H1 (cell line): ENCODE results near the gene LGR4.

ENCODE experiments used
- CHD2 ChIP-seq: IDR thresholded peaks from 2 replicates; pipeline ENCODE4 v1.6.1; 2012; ENCODE audit warnings: low read length, improper control_type of control experiment
- CTCF ChIP-seq, 3 experiments: IDR thresholded peaks; 1 replicate in 2 of 3; 2 replicates in 1 of 3; pipeline versions ENCODE4 v1.5.1 to v1.6.1; 2011; ENCODE audit warnings: low read length in 3 of 3, mild to moderate bottlenecking in 3 of 3, inconsistent platforms in 2 of 3, low read depth in 1 of 3, moderate library complexity in 1 of 3; ENCODE audit not compliant: insufficient read depth in 1 of 3; ENCODE audit errors: control extremely low read depth in 1 of 3
- EZH2 ChIP-seq: fragments of 200-600 bp; sonication (generic); IDR thresholded peaks from 2 replicates; pipeline ENCODE4 v1.7.1; 2012; ENCODE audit warnings: low read depth, mild to moderate bottlenecking, moderate library complexity, low read length, inconsistent platforms; ENCODE audit not compliant: severe bottlenecking
- GABPA ChIP-seq: IDR thresholded peaks from 2 replicates; pipeline ENCODE4 v1.6.1; 2011; ENCODE audit warnings: mild to moderate bottlenecking, low read length, moderate library complexity, borderline replicate concordance; ENCODE audit not compliant: insufficient read depth
- POLR2A ChIP-seq, 2 experiments: IDR thresholded peaks; 1 replicate in 1 of 2; 2 replicates in 1 of 2; pipeline ENCODE4 v1.6.1; 2011; ENCODE audit warnings: low read depth in 2 of 2, low read length in 2 of 2, mild to moderate bottlenecking in 2 of 2; ENCODE audit errors: control extremely low read depth in 1 of 2
- RAD21 ChIP-seq, 2 experiments: IDR thresholded peaks in 1 of 2; conservative IDR thresholded peaks in 1 of 2; 2 replicates each; pipeline ENCODE4 v1.6.1; 2011; ENCODE audit warnings: low read depth in 2 of 2, low read length in 2 of 2, improper control_type of control experiment in 1 of 2, inconsistent platforms in 1 of 2, mild to moderate bottlenecking in 1 of 2, moderate library complexity in 1 of 2
- TAF1 ChIP-seq: IDR thresholded peaks from 2 replicates; pipeline ENCODE4 v1.6.1; 2011; ENCODE audit warnings: mild to moderate bottlenecking, low read depth, low read length

GRCh38 chr11:27362749-27363575 lies 109.6 kb downstream of the LGR4 start, which contains the start of gene CCDC34:
- TF ChIP-seq CHD2 (no peak), RAD21 (IDR thresholded peaks at IDR 0.05 in 1 of 2, conservative IDR thresholded peaks at IDR 0.05 in 1 of 2; ENCODE audit: low read depth in 2 of 2, low read length in 2 of 2) (no peak), POLR2A (IDR thresholded peaks at IDR 0.05; ENCODE audit: control extremely low read depth in 1 of 2, low read depth in 2 of 2, low read length in 2 of 2) (peak; percentile 48 to 58; a peak in 2 of 3 replicates), TAF1 (peak; percentile 71), CTCF (IDR thresholded peaks at IDR 0.05; ENCODE audit: control extremely low read depth in 1 of 3, insufficient read depth in 1 of 3, low read depth in 1 of 3, low read length in 3 of 3) (no peak), EZH2 (no peak), GABPA (no peak)
